Keratinocyte (primary cell): ENCODE measurements around the gene ZNF644. TPM values are rescaled to one million over a fixed set of nuclear protein-coding genes. Genes with fewer than 3 reads are reported as not detected.

Experiments
- DNase-seq: peaks from one replicate; pipeline ENCODE4 v3.0.0-alpha.2; 2011; ENCODE audit warnings: low read depth, missing footprints, low spot score
- FAIRE-seq: peaks from 2 replicates; lab custom pipeline; 2011; peaks lifted over from hg19 to GRCh38; lab: Jason Lieb, UNC
- H2AFZ ChIP-seq: 2 replicates; pipeline ENCODE4 v1.6.0; 2012; ENCODE audit warnings: low read length, control low read depth, inconsistent platforms; ENCODE audit not compliant: control insufficient read depth
- H3K27ac ChIP-seq: 2 replicates; pipeline ENCODE4 v1.5.1; 2011; ENCODE audit warnings: low read length; ENCODE audit not compliant: control insufficient read depth, insufficient read depth
- H3K27me3 ChIP-seq: 3 replicates; pipeline ENCODE4 v1.6.0; 2011; ENCODE audit warnings: low read length; ENCODE audit not compliant: control insufficient read depth, insufficient read depth; ENCODE audit errors: extremely low read depth
- H3K36me3 ChIP-seq, 2 experiments: 2 replicates in 1 of 2; 3 replicates in 1 of 2; pipeline ENCODE4 v1.5.1; 2011; ENCODE audit warnings: low read length in 2 of 2, mild to moderate bottlenecking in 1 of 2; ENCODE audit not compliant: control insufficient read depth in 2 of 2, insufficient read depth in 2 of 2; ENCODE audit errors: extremely low read depth in 1 of 2
- H3K4me1 ChIP-seq: 3 replicates; pipeline ENCODE4 v1.5.1; 2011; ENCODE audit warnings: low read length; ENCODE audit not compliant: control insufficient read depth, insufficient read depth; ENCODE audit errors: extremely low read depth
- H3K4me2 ChIP-seq: 3 replicates; pipeline ENCODE4 v1.6.0; 2011; ENCODE audit warnings: low read depth, low read length; ENCODE audit not compliant: control insufficient read depth, insufficient read depth; ENCODE audit errors: extremely low read depth
- H3K4me3 ChIP-seq, 3 experiments: fragments of 200-600 bp in 1 of 3; sonication (generic) in 1 of 3; 2 replicates in 2 of 3; 3 replicates in 1 of 3; pipeline ENCODE4 v1.5.1; 2011 to 2016; ENCODE audit warnings: low read length in 3 of 3, mild to moderate bottlenecking in 3 of 3, control low read depth in 2 of 3, inconsistent platforms in 1 of 3, low read depth in 1 of 3, mixed read lengths in 1 of 3, mixed run types in 1 of 3, moderate library complexity in 1 of 3; ENCODE audit not compliant: control insufficient read depth in 2 of 3, insufficient read depth in 2 of 3; ENCODE audit errors: extremely low read depth in 1 of 3
- H3K79me2 ChIP-seq: 2 replicates; pipeline ENCODE4 v1.6.0; 2012; ENCODE audit warnings: low read length; ENCODE audit not compliant: control insufficient read depth, insufficient read depth
- H3K9ac ChIP-seq: 3 replicates; pipeline ENCODE4 v1.6.0; 2011; ENCODE audit warnings: low read length; ENCODE audit not compliant: control insufficient read depth, insufficient read depth; ENCODE audit errors: extremely low read depth
- H3K9me1 ChIP-seq: 3 replicates; pipeline ENCODE4 v1.6.0; 2011; ENCODE audit warnings: low read length; ENCODE audit not compliant: control insufficient read depth, insufficient read depth; ENCODE audit errors: extremely low read depth
- H3K9me3 ChIP-seq: 2 replicates; pipeline ENCODE4 v1.5.1; 2012; ENCODE audit warnings: low read depth, low read length; ENCODE audit not compliant: control insufficient read depth
- H4K20me1 ChIP-seq: 3 replicates; pipeline ENCODE4 v1.6.0; 2011; ENCODE audit warnings: low read length; ENCODE audit not compliant: control insufficient read depth, insufficient read depth; ENCODE audit errors: extremely low read depth
- EZH2 ChIP-seq: IDR thresholded peaks from one replicate; pipeline ENCODE4 v1.6.1; 2012; ENCODE audit warnings: inconsistent platforms, mild to moderate bottlenecking, low read length, moderate library complexity
- dilution Hi-C: fragments of 300-500 bp; cut with MboI; formaldehyde crosslinking; loops from one replicate; pipeline ENCODE4 v1.7.0; 2020; ENCODE audit warnings: low sequenced_read_pairs; ENCODE audit not compliant: extremely low pct_ligation_motif_present
- polyA plus RNA-seq, 5 experiments: library from polyadenylated mRNA; depleted of rRNA in 3 of 5; stranded (reverse) in 3 of 5; stranded (forward) in 1 of 5; unstranded in 1 of 5; fragments of >200 nt; gene quantifications; 1 replicate in 1 of 5; 2 replicates in 3 of 5; 3 replicates in 1 of 5; pipeline versions ENCODE4 v1.2.1 to v1.2.3, GENCODE V29; 2011 to 2012; ENCODE audit warnings: missing spikeins in 2 of 5, low read depth in 1 of 5, low replicate concordance in 1 of 5
- TF ChIP-seq, protein P1 (sequence below), 3 experiments: IDR thresholded peaks in 1 of 3; conservative IDR thresholded peaks in 1 of 3; optimal IDR thresholded peaks in 1 of 3; 2 replicates in 2 of 3; 3 replicates in 1 of 3; pipeline versions ENCODE3 to v1.5.1; 2011; ENCODE audit warnings: low read length in 3 of 3, mild to moderate bottlenecking in 3 of 3, moderate library complexity in 2 of 3, control low read depth in 1 of 3, inconsistent platforms in 1 of 3; ENCODE audit not compliant: insufficient read depth in 2 of 3; ENCODE audit errors: extremely low read depth in 1 of 3

Gene ZNF644
- polyA plus RNA-seq, 1 donor (not counting 4 experiments of a cell fraction or from before 2014, with no cell fraction given): 19.1 TPM

DNA sequence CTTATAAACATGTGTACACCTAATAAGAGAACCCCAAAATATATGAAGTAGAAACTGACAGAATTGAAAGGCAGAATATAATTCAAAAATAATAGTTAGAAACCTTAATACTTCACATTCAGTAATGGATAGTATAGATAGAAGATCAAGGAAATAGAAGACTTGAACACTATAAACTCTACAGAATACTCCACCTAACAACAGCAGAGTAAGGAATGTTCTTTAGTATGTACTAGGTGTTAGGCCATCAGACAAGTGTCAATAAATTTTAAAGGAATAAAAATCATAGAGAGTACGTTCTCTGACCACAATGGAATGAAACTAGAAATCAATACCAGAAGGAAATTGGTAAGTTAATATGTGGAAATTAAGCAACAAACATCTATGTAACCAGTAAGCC lies 16.6 kb downstream of the ZNF644 start:
- no peak for DNase-seq
- H3K9ac ChIP-seq: no peak overlapping the region
- H3K27me3 ChIP-seq: no peaks in the 10 kb centered on the region
- H3K27ac ChIP-seq: no peak overlapping the region
- no peaks in the 10 kb centered on the region for H3K9me1 ChIP-seq
- no peak overlapping the region for H2AFZ ChIP-seq
- no peaks in the 10 kb centered on the region for H3K36me3 ChIP-seq
- no peaks in the 10 kb centered on the region for H3K4me1 ChIP-seq
- FAIRE-seq: no peak
- H3K9me3 ChIP-seq: no peaks in the 10 kb centered on the region
- H4K20me1 ChIP-seq: peaks cover 9% of the 10 kb centered on the region
- no peak overlapping the region for H3K4me3 ChIP-seq
- TF ChIP-seq, protein P1, sequence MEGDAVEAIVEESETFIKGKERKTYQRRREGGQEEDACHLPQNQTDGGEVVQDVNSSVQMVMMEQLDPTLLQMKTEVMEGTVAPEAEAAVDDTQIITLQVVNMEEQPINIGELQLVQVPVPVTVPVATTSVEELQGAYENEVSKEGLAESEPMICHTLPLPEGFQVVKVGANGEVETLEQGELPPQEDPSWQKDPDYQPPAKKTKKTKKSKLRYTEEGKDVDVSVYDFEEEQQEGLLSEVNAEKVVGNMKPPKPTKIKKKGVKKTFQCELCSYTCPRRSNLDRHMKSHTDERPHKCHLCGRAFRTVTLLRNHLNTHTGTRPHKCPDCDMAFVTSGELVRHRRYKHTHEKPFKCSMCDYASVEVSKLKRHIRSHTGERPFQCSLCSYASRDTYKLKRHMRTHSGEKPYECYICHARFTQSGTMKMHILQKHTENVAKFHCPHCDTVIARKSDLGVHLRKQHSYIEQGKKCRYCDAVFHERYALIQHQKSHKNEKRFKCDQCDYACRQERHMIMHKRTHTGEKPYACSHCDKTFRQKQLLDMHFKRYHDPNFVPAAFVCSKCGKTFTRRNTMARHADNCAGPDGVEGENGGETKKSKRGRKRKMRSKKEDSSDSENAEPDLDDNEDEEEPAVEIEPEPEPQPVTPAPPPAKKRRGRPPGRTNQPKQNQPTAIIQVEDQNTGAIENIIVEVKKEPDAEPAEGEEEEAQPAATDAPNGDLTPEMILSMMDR (optimal IDR thresholded peaks at IDR 0.05 in 1 of 3, IDR thresholded peaks at IDR 0.05 in 1 of 3, conservative IDR thresholded peaks at IDR 0.05 in 1 of 3; ENCODE audit: extremely low read depth in 1 of 3, insufficient read depth in 2 of 3, low read length in 3 of 3): no peak
- no peak for TF ChIP-seq EZH2
- dilution Hi-C loops: no loop called here
- no peak overlapping the region for H3K4me2 ChIP-seq
- H3K79me2 ChIP-seq: peaks cover 74% of the 10 kb centered on the region

DNA sequence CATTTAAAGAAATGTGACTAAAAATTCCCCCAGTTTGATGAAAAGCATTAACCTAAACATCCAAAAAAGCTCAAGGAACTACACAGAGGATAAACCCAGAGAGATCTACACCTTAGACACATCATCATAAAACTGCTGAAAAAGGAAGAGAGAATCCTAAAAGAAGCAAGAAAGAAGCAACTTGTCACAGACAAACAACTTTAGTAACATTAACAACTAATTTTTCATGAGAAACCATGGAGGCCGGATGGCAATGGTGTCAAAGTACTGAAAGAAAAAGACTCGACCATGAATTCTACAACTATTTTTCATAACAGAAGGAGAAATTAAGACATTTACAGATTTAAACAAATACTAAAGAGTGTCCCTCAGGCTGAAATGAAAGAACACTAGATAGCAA lies 17.7 kb downstream of the ZNF644 start:
- no peak overlapping the region for H3K27ac ChIP-seq
- no peak overlapping the region for H3K4me3 ChIP-seq
- H3K36me3 ChIP-seq: no peaks in the 10 kb centered on the region
- peaks cover 68% of the 10 kb centered on the region for H3K79me2 ChIP-seq
- DNase-seq (no peak), FAIRE-seq (no peak)
- no peak overlapping the region for H3K9ac ChIP-seq
- dilution Hi-C loops: no loop called here
- H3K9me1 ChIP-seq: no peaks in the 10 kb centered on the region
- no peak overlapping the region for H3K4me2 ChIP-seq
- H2AFZ ChIP-seq: no peak overlapping the region
- H3K27me3 ChIP-seq: no peaks in the 10 kb centered on the region
- H3K4me1 ChIP-seq: no peaks in the 10 kb centered on the region
- H3K9me3 ChIP-seq: no peaks in the 10 kb centered on the region
- peaks cover 9% of the 10 kb centered on the region for H4K20me1 ChIP-seq
- no peak for TF ChIP-seq EZH2
- TF ChIP-seq, protein P1 (optimal IDR thresholded peaks at IDR 0.05 in 1 of 3, IDR thresholded peaks at IDR 0.05 in 1 of 3, conservative IDR thresholded peaks at IDR 0.05 in 1 of 3; ENCODE audit: extremely low read depth in 1 of 3, insufficient read depth in 2 of 3, low read length in 3 of 3): no peak
